ENCODE data around the gene PARVB.
A peak's percentile ranks its signal among the peaks of the same experiment; 100 is the strongest.

PARVB gene

DNA sequence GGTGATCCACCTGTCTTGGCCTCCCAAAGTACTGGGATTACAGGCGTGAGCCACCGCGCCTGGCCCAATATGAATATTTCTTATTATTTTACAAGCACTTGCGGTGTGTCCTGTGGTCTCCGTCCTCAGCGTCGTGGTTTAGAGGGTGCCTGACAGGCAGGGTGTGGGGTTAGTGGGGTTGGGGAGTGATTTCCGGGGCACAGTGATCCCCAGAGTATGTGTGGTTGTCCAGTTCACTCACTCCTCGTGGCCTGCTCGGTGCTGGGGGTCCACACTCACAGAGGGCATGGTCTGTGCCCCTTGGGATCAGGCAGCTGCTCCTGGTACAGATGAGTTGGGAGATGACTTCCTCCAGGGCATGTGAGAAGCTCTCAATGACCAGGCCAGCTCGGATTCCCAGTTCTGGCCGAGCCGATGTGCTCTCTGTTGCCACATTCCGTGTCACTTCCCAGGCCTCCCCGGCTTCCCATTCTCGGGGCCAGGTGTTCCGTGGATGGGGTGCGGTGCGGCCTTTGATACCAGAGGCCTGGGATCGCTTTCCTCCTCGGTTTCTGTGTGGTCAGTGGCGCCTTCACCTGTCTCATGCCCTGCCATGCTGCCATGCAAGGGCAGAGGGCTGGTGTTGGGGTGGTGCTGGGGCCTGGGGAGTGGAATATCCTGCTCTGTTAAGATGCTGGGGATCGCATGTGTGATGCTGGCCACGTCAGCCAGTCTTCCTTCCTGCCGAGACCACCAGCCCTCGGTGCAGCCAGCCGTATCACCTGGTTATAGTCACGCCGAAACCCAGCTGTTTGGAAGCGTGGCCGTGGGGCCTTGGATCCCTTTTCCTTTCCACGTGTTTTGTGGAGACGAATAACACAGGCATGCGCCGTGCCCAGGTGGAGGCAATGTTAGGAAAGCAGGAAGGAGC is 39.6 kb downstream of the PARVB start:
- DNase-seq, result no peak

DNA sequence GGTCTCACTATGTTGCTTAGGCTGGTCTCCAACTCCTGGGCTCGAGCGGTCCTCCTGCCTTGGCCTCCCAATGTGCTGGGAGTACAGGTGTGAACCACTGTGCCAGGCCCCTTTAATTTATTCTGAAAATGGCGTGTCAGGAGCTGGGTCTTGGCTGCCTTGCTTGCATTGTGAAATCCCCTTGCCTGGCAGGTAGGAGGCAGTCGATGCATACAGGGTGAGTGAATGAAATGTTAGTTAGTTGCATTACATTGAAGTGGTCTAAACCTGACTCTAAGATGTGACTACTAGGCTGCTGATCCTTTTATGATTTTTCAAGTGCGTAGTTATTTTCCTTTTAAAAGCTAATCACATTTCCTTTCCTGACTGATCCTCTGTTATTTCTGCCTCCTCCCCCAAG is 42.9 kb downstream of the PARVB start:
- DNase-seq, result no peak

DNA sequence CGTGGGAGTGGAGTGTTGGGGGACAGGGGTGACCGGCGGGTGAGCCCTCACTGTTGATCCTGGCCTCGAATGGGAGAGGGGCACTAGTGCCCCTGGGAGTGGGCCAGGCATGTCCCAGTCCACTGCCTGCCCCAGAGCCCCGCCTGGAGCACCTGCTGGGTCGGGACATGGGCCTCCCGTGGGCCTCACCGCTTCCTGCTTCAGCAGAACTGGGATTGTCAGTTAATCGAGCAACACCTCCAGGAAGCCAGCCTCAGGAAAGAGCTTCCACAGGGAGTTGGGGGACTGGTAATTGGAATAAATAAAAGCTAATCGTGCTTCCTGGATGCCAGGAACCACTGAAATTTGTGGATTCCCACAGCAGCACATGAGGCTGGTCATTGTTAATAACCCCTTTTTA is 43.8 kb downstream of the PARVB start:
- no peak for DNase-seq

DNA sequence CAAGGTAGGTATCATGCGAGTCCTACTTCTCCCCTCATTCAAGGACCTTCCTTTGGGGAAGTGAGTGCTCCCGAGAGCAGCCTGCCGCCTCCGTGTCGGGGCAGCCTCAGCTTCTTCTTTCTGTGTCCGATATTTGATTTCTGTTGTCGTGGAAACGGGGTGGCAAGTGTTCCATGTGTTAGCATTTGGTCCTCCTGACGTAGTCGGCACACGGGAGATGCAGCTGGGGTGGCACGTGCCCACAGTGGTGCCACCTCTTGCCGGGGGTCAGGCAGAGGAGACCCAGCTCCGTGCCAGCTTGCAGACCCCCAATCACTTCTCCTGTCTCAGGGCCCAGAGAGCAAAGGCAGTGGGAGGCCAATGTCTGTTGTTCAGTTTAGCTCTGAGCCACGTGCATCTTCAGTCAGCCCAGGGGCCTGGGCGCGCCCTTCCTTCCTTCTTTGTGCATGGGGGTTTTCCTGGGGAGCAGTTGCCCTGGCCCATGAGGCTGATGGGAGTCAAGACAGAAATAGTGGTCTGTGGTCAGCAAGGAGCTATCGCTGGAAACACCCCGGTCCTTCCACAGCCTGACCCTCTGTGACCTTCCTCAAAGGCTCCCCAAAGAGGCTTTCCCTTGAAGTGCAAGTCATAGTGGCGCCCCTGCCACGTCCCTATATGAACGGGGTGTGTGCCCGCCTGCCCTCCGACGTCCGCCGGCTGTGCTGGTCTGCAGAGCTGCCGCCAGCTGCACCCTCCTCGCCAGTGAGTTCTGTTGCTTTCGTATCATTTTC is 44.5 kb downstream of the PARVB start:
- no peak for DNase-seq

DNA sequence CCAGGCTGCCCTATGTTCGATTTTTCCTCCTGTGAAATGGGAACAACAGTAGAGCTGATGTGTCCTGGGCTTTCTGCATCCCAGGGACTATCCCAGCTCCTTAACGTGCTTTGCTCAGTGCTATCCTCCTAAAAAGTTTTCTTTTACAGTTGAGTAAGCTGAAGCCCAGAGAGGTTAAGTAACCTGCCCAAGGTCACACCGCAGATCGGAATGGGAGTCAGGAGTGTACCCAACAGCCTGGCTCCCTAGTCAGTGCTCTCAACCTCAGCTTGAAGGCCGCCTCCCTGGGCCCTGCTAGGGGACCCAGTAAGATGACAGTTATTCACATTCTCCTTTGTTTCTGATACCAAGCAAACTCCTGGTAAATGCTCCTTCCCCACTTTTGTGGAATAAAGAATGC is 45.9 kb downstream of the PARVB start:
- DNase-seq, result no peak

DNA sequence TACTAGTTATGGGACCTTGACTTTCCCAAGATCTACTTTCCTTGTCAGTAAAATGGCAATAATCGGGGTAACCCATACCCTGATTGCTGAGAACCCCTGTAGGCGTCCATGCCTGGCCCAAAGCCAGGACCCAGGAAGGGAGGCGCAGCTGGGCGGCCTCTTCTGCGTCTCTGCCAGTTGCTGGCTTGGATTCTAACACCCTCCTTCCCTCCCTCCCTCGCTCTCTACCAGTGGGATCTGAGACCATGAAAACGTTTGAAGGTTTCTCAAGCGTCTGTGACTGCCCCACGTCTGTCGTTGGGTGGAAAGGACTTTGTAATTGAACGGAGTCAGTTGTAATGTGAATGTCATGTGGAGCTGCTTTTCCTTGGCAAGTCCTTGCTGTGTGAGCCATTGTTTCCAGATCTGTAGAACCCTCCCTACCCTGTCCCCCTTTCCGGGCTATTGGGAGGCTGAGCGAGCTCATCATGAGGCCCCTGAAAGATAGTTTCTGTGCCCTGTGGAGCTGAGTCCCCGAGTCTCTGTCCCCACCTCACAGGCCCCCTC is 47.8 kb downstream of the PARVB start:
- no peak for DNase-seq

DNA sequence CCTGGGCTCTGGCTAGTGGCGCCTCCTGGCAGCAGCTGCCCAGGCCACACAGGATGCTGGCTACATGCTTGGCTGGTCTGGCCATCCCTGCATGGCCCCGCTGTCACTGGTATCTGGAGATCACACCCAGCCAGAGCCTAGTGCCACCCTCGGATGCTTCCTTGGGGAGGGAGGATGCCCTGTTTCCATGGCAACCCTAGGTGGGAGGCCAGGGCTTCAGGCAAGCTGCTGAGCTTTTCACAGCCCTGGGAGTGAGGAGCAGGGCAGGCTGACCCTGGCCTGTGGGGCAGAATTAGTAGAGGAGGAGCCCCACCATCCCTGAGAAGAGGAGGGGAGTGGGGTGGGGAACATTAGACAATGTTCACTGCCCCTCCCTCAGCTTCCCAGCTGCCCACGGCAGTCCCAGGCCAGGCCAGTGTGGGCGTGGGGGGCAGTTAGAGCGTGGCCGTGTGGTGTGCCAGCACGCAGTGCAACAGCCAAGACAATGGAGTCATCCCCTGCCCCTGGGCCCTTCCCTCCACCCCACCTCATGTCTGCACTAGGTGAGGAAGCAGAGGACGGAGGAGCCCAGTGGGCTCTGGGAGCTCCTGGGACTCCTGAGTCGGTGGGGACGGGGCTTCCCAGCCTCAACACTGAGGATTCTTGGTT is 50.4 kb downstream of the PARVB start:
- DNase-seq, result no peak

DNA sequence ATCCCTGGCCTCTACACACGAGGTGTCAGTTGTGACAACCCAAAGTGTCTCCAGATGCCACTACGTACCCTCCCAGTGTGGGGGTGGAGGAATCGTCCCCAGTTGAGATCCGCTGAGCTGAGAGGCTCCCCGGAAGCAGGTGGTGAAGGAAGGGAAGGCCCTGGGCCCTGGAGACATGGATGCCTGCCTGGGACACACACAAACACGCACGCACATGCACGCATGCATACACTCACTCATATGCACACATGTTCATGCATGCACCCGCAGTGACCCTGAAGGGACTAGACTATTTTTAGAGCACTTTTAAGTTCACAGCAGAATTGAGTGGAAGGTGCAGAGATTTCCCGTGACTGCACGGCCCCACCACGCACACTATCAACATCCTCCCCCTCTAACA is 50.9 kb downstream of the PARVB start:
- DNase-seq, result no peak

DNA sequence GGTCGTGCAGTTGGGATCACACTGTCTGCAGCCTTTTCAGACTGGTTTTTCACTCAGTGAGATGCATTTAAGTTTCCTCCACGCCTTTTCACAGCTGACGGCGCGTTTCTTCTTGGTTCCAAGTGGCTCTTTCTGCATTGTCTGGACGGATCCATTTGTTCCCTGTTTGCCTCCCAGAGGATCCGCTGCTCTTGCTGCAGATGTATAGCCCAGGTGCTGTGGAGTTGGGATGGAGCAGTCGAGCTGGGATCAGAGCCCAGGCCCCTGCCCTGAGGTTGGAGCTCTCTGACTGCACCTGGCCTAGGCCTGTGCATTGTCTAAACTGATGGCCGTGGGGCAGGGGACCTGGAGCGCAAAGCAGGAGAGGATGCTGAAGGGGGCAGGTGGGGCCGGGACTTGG is 51.6 kb downstream of the PARVB start:
- DNase-seq, result no peak

DNA sequence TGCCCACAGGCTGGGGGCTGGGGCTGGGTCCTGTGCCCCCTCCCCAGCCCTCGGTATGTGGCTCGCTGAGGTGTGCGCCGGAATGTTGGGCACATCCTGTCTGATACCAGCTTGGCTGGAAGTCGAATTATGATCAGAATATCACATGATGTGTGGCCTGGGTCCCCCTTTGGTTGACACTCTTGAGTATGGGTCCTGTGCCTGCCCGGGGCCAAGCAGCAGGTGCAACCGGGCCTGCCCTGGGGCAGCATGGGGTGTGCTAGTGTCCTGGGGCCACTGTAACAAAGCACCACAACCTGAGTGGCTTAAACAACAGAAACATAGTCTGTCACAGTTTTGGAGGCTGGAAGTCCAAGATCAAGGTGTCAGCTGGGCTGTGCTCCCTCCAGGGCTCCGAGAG is 52.7 kb downstream of the PARVB start:
- no peak for DNase-seq

DNA sequence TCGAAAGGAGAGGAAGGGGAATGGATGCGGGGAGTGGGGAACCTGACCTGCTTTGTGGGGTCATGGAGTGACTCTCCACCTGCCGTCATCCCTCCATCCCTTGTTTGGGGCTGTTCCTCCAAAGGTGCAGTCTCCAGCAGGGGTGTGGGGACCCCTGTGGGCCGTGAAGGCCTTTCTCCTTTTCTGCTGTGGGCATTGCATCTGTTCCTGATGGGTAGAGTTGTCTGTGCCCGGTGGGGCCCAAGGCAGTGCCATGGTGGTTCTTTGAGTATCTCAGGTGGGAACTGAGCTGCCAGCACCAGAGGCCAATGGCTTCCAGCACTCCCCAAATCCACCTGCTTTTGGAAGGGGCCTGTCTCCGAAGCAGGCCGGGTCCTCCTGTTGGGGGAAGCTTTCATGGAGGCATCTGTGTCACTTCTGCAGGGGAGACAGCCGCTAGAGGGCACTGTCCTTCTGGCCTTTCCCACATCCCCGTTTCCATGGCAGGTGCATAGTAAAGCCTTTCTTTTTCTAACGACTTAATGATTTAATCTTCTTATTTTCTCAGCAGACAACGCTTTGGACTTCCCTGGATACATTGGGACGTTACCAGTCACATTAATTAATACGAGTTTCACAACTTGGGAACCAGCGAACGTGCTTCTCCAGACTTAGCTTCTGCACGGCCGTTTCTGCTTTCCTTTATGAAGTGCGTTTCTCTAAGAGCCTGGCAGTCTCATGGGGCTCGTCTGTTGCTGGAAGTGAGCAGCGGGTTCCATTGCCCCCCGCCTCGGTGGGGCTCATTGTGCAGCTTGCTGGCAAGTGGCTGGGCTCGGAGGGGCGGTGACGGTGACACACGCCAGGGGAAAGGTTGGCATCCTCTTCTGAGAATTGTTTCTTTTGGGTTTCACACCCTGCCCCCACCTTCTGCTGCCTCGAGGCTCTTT is 57.1 kb downstream of the PARVB start:
- peak; percentile 46 for DNase-seq

DNA sequence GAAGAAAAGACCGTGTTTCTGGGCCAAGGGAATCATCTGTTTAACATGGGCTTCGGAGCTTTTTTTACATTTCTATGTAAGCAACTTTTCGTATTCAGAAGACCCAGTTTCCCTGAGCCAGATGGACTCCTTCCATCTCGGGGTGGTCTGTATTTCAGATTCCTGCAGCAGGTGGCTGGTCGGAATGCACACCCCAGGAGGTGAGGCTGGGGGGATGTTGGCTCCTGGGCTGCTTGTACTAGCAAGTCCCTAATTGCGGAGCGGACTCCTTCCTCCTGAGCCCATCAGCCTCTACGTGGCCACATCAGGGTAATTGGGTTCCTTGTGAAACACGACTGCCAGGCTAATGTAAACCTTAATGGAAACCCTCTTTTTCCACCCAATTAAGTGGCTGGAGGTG is 58.7 kb downstream of the PARVB start:
- DNase-seq, result no peak

DNA sequence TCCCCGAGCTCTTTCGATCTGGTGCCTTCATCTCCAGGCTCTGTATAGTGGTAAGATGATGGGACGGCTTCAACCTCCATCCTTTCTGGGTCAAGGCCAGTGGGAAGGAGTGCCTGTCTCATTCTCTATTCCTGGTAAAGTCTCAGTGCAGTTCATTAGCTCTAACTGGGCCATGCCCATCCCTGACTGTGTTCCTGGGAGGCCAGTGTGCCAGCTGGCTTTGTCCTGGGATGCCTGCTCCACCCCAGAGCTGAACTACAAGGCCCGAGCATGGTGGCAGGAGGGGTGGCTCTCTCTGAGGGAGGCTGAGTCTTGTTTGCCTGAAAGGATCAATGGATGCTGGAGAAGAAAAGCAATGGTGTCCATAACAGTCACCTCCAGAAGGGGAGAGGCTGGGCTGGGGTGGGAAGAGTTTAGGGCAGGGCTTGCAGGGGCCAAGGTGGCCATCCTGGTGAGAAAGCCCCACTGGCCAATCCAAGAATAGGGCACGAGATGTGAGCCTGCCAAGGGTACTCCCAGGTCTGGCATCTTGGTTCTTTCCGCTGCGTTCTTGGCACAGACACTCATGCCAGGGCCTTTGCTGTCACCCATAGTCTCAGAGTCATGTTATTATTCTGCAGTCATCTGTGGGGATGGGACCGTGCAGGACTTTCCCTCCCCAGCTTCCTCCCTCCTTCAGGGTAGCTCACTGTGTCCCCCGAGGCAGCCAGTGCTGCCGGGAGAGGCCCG is 60.1 kb downstream of the PARVB start:
- no peak for DNase-seq

DNA sequence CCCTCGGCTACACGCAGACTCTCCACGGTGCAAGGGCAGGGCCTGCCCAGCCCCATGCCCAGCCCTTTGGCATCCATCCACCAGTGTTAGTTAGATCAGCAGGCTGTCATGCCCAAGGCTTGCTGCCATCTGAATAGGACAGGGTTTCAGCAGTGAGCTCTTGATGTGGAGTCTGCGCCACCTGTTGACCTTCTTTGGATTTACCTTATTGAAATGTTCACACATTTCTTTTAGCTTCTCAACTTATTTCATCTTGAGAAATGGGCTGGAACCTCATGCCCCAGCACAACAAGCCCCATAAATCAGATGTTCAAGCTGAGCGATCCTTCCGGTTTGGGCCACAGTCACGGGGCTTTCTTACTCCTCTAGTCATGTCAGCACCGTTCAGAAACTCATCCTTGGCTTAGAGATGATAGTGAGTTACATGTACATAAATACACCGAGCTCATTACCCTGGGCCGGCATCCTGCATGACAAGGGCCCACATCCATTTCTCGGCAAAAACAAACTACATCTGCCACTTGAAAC is 61.7 kb downstream of the PARVB start:
- peak; percentile 18 for DNase-seq

DNA sequence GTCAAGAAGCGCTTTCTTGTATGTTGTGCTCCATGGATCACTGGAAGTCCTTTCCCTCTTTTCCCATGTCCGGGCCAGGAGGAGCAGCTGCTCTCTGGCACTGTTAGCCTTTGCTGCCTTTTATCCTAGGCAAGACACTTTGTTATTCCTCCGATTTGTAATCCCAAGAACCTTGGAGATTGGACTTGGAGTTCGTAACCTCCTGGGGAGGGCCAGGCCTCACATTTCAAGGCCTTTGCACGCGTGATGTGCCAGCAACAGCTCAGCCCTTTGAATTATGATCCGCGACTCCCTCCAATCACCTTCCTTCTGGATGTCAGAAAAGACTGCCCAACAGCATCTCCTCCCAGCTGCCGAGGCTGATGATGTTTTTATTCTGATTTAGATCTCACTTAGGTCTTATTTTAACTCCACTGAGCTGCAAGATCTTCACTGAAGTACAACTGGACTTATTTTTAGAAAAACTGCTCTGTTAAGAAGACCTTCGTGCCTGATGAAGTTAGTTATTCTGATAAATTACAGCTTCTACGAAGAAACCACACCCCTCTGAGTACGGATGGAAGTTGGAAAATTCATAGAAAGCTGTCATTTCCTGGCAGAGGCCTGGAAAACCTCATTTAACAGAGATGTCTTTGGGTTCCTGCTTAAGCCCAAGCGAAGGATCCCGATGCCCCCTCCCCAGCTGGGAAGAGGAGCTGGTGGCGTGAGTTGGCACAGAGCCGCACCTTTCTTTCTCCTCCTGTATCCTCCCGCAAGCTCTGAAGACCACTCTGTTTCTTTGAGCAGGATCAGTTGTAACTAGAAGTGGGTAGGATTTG is 62.4 kb downstream of the PARVB start:
- no peak for DNase-seq

DNA sequence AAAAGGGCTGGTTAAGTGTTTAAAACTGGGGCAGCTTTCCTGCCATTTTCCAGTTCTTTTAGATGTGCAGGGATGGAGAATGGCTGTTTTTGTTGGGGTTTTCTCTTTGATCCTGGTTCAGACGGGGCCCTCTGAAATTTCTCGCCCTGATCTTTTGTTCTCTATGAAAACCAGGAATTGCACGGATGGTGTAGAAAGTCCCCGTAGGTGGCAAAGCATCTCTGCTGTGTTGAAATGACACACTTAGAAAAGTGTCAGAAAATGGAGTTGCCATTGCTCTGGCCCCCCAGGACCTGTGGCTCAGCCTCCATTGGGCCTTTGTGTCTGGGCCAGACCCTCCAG is 63.0 kb downstream of the PARVB start:
- DNase-seq, result no peak

DNA sequence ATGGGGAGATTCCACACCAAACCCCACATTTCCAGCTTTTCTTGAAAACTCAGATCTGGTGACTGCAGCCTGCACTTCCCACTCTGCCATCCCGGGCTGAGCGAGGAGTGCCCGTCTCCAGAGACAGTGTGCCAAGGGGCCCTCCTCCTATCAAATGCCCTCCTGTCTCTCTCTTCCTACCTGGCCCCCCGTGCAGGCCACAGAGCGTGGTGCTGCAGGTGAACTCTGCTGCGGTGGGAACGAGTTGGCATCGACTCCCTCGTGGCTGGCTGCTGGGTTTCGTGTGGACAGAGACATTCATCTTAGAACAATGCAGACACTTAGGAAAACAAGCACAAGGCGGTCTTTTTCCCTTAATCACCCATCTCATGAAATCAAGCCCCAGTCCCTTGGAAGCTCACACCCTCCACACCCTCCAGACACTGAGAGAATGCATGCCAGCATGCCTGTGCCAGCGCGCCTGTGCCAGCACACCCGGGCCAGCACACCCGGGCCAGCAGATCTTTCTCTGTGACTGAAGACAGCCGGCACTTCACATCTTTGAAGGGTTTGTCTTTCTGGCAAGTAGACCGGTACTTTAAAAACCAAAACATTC is 65.0 kb downstream of the PARVB start:
- DNase-seq, result no peak

DNA sequence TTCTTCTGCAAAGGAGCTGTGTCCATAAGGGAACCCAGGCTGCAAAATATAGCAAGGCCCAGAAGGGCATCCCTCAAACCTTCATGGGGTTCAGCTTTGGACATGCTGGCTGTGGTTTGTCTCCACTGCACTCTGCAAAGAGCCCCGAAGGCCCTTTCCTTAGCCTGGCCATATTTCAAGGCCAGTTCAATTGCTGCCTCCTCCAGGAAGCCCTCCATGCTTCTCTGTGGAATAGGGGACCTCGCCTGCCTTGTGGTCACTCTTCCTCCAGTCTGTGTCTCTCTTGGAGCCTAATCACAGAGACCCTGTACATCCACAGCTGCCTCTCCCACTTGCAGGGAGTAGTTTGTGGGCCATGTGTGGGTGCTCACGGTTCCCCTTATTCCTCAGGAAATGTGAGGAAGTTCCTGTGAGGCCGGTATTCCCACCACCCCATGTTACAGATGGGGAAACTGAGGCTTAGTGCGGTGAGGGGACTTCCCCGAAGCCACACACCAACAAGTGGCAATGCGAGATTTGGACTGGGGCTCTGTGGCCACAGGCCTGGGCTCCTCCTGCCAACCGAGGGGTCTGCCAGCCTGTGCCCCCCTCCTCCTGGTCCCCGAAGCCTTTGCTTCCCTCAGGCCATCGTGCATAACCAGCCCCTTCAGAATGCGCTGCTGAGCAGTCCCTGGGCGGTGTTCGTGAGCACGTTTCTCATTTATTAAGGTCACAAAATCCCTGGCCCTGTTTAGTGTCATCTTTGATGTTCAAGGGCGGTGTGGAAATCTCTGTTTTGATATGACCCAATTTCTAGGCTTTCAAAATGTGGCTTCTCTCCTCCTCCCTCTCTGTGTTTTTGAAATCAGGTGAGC is 65.8 kb downstream of the PARVB start:
- no peak for DNase-seq

DNA sequence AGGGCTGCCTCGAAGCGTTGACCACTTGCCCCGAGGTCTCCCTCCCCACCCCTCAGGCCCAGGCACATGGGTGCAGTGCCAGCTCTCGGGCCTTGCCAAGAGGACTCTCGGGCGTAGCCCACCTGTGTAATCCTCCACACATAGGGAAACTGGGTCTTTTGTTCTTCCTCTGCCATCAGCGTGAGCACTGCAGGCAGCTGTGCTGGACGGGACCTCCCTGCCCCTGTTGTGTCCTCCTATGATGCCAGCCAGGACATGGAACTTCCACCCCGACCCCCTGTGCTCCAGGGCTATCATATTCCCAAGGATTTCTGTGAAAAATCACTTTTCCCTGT is 66.4 kb downstream of the PARVB start:
- DNase-seq, result no peak
